Panc1 (cell line): ENCODE data around the gene FERMT3. TPM values are rescaled to one million over a fixed set of nuclear protein-coding genes. Genes with fewer than 3 reads are reported as not detected.

Experiments used
- ATAC-seq: fragments of 200-7000 bp; cut with Tn5 transposase; 2 replicates; pipeline ENCODE4 v1.9.1; 2020; ENCODE audit warnings: mild to moderate bottlenecking, moderate library complexity
- BruUV-seq: library from RNA; stranded (reverse); fragments of 400-500 nt; replicated peaks from 2 replicates; lab custom pipeline; 2021; lab: Mats Ljungman, UMichigan
- CTCF ChIA-PET: fragments of 300-600 bp; sonication (Branson Sonifier 250); formaldehyde crosslinking; loops from one replicate; lab custom pipeline; 2022; ENCODE audit warnings: antibody characterized with exemption; lab: Charles Lee
- POLR2A ChIA-PET: fragments of 300-600 bp; sonication (Branson Sonifier 250); formaldehyde crosslinking; loops from one replicate; lab custom pipeline; 2022; ENCODE audit warnings: antibody characterized with exemption; lab: Charles Lee
- DNase-seq: peaks from one replicate; pipeline ENCODE4 v3.0.0-alpha.2; 2010; ENCODE audit warnings: low read depth, low spot score
- H3K27ac ChIP-seq: 2 replicates; pipeline ENCODE4 v1.5.1; 2011; ENCODE audit warnings: mild to moderate bottlenecking, low read length, inconsistent platforms
- H3K27me3 ChIP-seq: fragments of 200-500 bp; sonication (Bioruptor generic); 2 replicates; pipeline ENCODE4 v1.6.0; 2014; ENCODE audit warnings: low read length, inconsistent platforms; ENCODE audit not compliant: control insufficient read depth, insufficient read depth
- H3K36me3 ChIP-seq: fragments of 200-500 bp; sonication (Bioruptor generic); 2 replicates; pipeline ENCODE4 v1.5.1; 2014; ENCODE audit warnings: inconsistent platforms, mild to moderate bottlenecking, low read length, moderate library complexity; ENCODE audit not compliant: control insufficient read depth, insufficient read depth
- H3K4me1 ChIP-seq: 2 replicates; pipeline ENCODE4 v1.5.1; 2011; ENCODE audit warnings: inconsistent platforms, mild to moderate bottlenecking, low read length, moderate library complexity; ENCODE audit not compliant: control insufficient read depth, insufficient read depth
- H3K4me3 ChIP-seq, 2 experiments: 2 replicates each; pipeline ENCODE4 v1.5.1; 2011 to 2012; ENCODE audit warnings: low read depth in 2 of 2, low read length in 2 of 2, mild to moderate bottlenecking in 2 of 2, inconsistent platforms in 1 of 2, moderate library complexity in 1 of 2
- H3K9me3 ChIP-seq: fragments of 200-500 bp; sonication (Bioruptor generic); 2 replicates; pipeline ENCODE4 v1.5.1; 2014; ENCODE audit warnings: low read depth, mild to moderate bottlenecking, inconsistent platforms, low read length, moderate library complexity; ENCODE audit not compliant: control insufficient read depth, insufficient read depth
- CTCF ChIP-seq: fragments of 450-650 bp; IDR thresholded peaks from 2 replicates; pipeline ENCODE4 v1.5.1; 2017; ENCODE audit warnings: mild to moderate bottlenecking
- POLR2AphosphoS5 ChIP-seq: IDR thresholded peaks from 2 replicates; pipeline ENCODE4 v1.6.1; 2012; ENCODE audit warnings: mild to moderate bottlenecking, low read depth, low read length, moderate library complexity
- REST ChIP-seq, 2 experiments: IDR thresholded peaks; 2 replicates each; pipeline ENCODE4 v1.6.1; 2011 to 2012; ENCODE audit warnings: low read depth in 2 of 2, control low read depth in 1 of 2, low read length in 1 of 2, mild to moderate bottlenecking in 1 of 2, moderate library complexity in 1 of 2; ENCODE audit not compliant: insufficient read depth in 1 of 2
- SIN3A ChIP-seq: IDR thresholded peaks from 2 replicates; pipeline ENCODE4 v1.6.1; 2012; ENCODE audit warnings: low read depth, mild to moderate bottlenecking, low read length, moderate library complexity, borderline replicate concordance; ENCODE audit not compliant: insufficient read depth
- TCF7L2 ChIP-seq: IDR thresholded peaks from 2 replicates; pipeline ENCODE4 v1.6.1; 2011; ENCODE audit warnings: mild to moderate bottlenecking, low read depth, low read length, inconsistent platforms
- in situ Hi-C: cut with HindIII; loops from 2 replicates; pipeline ENCODE4 v1.10.0; 2016; ENCODE audit warnings: low sequenced_read_pairs, low pct_unique_long_range_greater_than_20kb
- intact Hi-C: fragments of 100-400 bp; cut with micrococcal nuclease; formaldehyde crosslinking; loops from one replicate; pipeline ENCODE4 v1.10.0; 2022; ENCODE audit not compliant: unreplicated experiment
- total RNA-seq: library from RNA; stranded (reverse); gene quantifications from one replicate; pipeline ENCODE4 v1.2.1, GENCODE V29; 2021; ENCODE audit not compliant: unreplicated experiment

FERMT3 gene
- total RNA-seq, 1 experiment from 2014 or later, result 2.9 TPM

- Histone ChIP-seq H3K9me3 (no peaks in the 10 kb centered on the region), H3K4me1 (no peaks in the 10 kb centered on the region), H3K4me3 (no peak overlapping the region), H3K27ac (no peak overlapping the region), H3K36me3 (peaks cover 52% of the 10 kb centered on the region), H3K27me3 (no peaks in the 10 kb centered on the region)
- in situ Hi-C loops, result no loop called here
- no TSS peak for BruUV-seq
- DNase-seq (no peak), ATAC-seq (no peak)
- POLR2A ChIA-PET, result no interaction called here
- CTCF ChIA-PET, result no interaction called here
- TF ChIP-seq POLR2AphosphoS5 (no peak), TCF7L2 (no peak), REST (IDR thresholded peaks at IDR 0.05; ENCODE audit: insufficient read depth in 1 of 2, low read depth in 2 of 2, low read length in 1 of 2) (no peak), SIN3A (no peak), CTCF (no peak)
- intact Hi-C loops, result no loop called here
These were observed 8.0 kb upstream of the FERMT3 start for GRCh38 chr11:64198511-64198910.

GRCh38 chr11:64201543-64201942, 5.0 kb upstream of the FERMT3 start:
- no peak overlapping the region for H3K4me3 ChIP-seq
- intact Hi-C loops, result no loop called here
- TF ChIP-seq TCF7L2 (no peak), SIN3A (no peak), REST (IDR thresholded peaks at IDR 0.05; ENCODE audit: insufficient read depth in 1 of 2, low read depth in 2 of 2, low read length in 1 of 2) (no peak), POLR2AphosphoS5 (no peak), CTCF (no peak)
- no TSS peak for BruUV-seq
- H3K4me1 ChIP-seq, result no peaks in the 10 kb centered on the region
- ChIA-PET CTCF (interaction anchor here (0.6 kb wide), 1 partner anchor 366 kb away, joined by 6 read pairs; no protein-coding TSS in a partner anchor), POLR2A (no interaction called here)
- H3K36me3 ChIP-seq, result peaks cover 43% of the 10 kb centered on the region
- H3K27me3 ChIP-seq, result no peaks in the 10 kb centered on the region
- in situ Hi-C loops, result no loop called here
- H3K9me3 ChIP-seq, result no peaks in the 10 kb centered on the region
- no peak for ATAC-seq
- DNase-seq, result no peak
- H3K27ac ChIP-seq, result no peak overlapping the region
